ENCODE measurements around the gene EIF2S2. TPM values are rescaled to one million over a fixed set of nuclear protein-coding genes. Genes with fewer than 3 reads are reported as not detected.

EIF2S2 gene
- total and polyA plus RNA-seq, 9 donors = 38.1 to 62.3 (median 47.7) TPM

- DNase-seq = peak; percentile 93
- Histone ChIP-seq H3K4me3 (ENCODE audit: low read length) (no peak overlapping the region), H3K27me3 (ENCODE audit: control insufficient read depth, insufficient read depth, low read length) (no peaks in the 10 kb centered on the region), H3K27ac (ENCODE audit: low read length) (peak overlapping the region; percentile 7), H3K36me3 (ENCODE audit: control insufficient read depth, insufficient read depth, low read length) (peaks cover 32% of the 10 kb centered on the region), H3K9me3 (replicated peaks; ENCODE audit: control insufficient read depth, low read depth, low read length) (no peaks in the 10 kb centered on the region), H3K4me1 (ENCODE audit: control insufficient read depth, insufficient read depth, low read length) (peaks cover 24% of the 10 kb centered on the region)
- WGBS (ENCODE audit: insufficient coverage) = 37% methylated on average over 5 of the region's 7 CpGs
These were observed 42.5 kb downstream of the EIF2S2 start for GRCh38 chr20:34069341-34070078.

DNA sequence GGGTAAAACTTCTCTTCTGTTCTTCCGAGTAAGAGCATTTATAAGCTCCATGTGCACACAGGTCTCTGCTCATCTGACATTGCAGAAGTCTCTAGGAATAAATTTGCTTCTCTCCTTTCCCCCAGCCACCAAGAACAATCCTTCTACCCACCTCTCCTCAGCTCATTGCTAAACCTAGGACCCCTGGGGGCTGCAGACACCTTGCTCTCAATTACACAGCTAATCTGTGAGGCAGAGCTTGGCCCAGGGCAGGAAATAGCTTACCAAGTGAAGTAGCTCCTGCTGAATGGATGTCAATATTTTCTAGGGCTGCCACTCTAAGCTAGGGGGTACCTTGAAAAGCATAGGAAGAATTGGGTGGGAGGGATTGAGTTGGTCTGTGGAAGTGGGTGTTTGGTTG, 44.0 kb downstream of the EIF2S2 start:
- Histone ChIP-seq H3K4me3 (ENCODE audit: low read length) (no peak overlapping the region), H3K4me1 (ENCODE audit: control insufficient read depth, insufficient read depth, low read length) (peaks cover 14% of the 10 kb centered on the region), H3K9me3 (replicated peaks; ENCODE audit: control insufficient read depth, low read depth, low read length) (no peaks in the 10 kb centered on the region), H3K27me3 (ENCODE audit: control insufficient read depth, insufficient read depth, low read length) (no peaks in the 10 kb centered on the region), H3K36me3 (ENCODE audit: control insufficient read depth, insufficient read depth, low read length) (peaks cover 19% of the 10 kb centered on the region), H3K27ac (ENCODE audit: low read length) (no peak overlapping the region)
- 38% methylated on average over 1 of the region's 1 CpG for WGBS (ENCODE audit: insufficient coverage)
- no peak for DNase-seq

- DNase-seq = peak; percentile 78
- WGBS (ENCODE audit: insufficient coverage) = 67% methylated on average over 1 of the region's 3 CpGs
- peaks cover 14% of the 10 kb centered on the region for H3K4me1 ChIP-seq (ENCODE audit: control insufficient read depth, insufficient read depth, low read length)
These were observed 45.5 kb downstream of the EIF2S2 start for GRCh38 chr20:34066476-34067090.

DNA sequence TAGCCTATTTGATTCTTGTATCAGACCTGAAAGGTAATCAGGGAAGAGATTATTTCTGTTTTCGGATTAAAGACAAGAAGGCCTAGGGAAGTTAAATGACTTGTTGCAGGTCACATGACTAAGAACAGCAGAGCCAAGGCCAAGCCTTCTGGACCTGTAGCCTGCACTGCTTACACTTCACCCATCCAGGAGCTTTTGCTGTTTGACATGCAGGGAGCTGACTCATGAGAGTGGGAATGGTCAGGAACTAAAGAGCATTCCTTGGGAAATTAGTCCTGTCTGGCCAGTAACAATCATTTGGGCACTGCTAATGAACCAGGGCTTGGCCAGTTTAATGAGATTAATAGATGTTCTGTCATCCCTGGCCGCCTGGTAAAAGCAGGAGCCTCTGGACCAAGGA, 46.8 kb downstream of the EIF2S2 start:
- WGBS (ENCODE audit: insufficient coverage) = 80% methylated on average over 1 of the region's 2 CpGs
- H3K4me1 ChIP-seq (ENCODE audit: control insufficient read depth, insufficient read depth, low read length) = peaks cover 14% of the 10 kb centered on the region

More at GRCh38 chr20:34066476-34067090, 45.5 kb downstream of the EIF2S2 start:
- Histone ChIP-seq H3K4me3 (ENCODE audit: low read length) (no peak overlapping the region), H3K27ac (ENCODE audit: low read length) (no peak overlapping the region), H3K36me3 (ENCODE audit: control insufficient read depth, insufficient read depth, low read length) (peaks cover 12% of the 10 kb centered on the region), H3K27me3 (ENCODE audit: control insufficient read depth, insufficient read depth, low read length) (no peaks in the 10 kb centered on the region), H3K9me3 (replicated peaks; ENCODE audit: control insufficient read depth, low read depth, low read length) (no peaks in the 10 kb centered on the region)

GRCh38 chr20:34064286-34064685, 47.8 kb downstream of the EIF2S2 start:
- DNase-seq = no peak
- WGBS (ENCODE audit: insufficient coverage) = 100% methylated on average over 2 of the region's 3 CpGs
- H3K9me3 ChIP-seq (replicated peaks; ENCODE audit: control insufficient read depth, low read depth, low read length) = no peaks in the 10 kb centered on the region
- H3K4me1 ChIP-seq (ENCODE audit: control insufficient read depth, insufficient read depth, low read length) = peaks cover 9% of the 10 kb centered on the region
- peaks cover 11% of the 10 kb centered on the region for H3K36me3 ChIP-seq (ENCODE audit: control insufficient read depth, insufficient read depth, low read length)
- H3K4me3 ChIP-seq (ENCODE audit: low read length) = no peak overlapping the region
- H3K27ac ChIP-seq (ENCODE audit: low read length) = no peak overlapping the region
- no peaks in the 10 kb centered on the region for H3K27me3 ChIP-seq (ENCODE audit: control insufficient read depth, insufficient read depth, low read length)

More for the DNA sequence above, 46.8 kb downstream of the EIF2S2 start:
- H3K4me3 ChIP-seq (ENCODE audit: low read length) = no peak overlapping the region
- H3K27me3 ChIP-seq (ENCODE audit: control insufficient read depth, insufficient read depth, low read length) = no peaks in the 10 kb centered on the region
- no peaks in the 10 kb centered on the region for H3K9me3 ChIP-seq (replicated peaks; ENCODE audit: control insufficient read depth, low read depth, low read length)
- DNase-seq = no peak
- peaks cover 9% of the 10 kb centered on the region for H3K36me3 ChIP-seq (ENCODE audit: control insufficient read depth, insufficient read depth, low read length)
- H3K27ac ChIP-seq (ENCODE audit: low read length) = no peak overlapping the region

- H3K36me3 ChIP-seq (ENCODE audit: control insufficient read depth, insufficient read depth, low read length) = peaks cover 11% of the 10 kb centered on the region
- DNase-seq = no peak
- H3K27me3 ChIP-seq (ENCODE audit: control insufficient read depth, insufficient read depth, low read length) = no peaks in the 10 kb centered on the region
- no peaks in the 10 kb centered on the region for H3K9me3 ChIP-seq (replicated peaks; ENCODE audit: control insufficient read depth, low read depth, low read length)
- H3K4me1 ChIP-seq (ENCODE audit: control insufficient read depth, insufficient read depth, low read length) = peaks cover 7% of the 10 kb centered on the region
- 83% methylated on average over 3 of the region's 5 CpGs for WGBS (ENCODE audit: insufficient coverage)
- H3K4me3 ChIP-seq (ENCODE audit: low read length) = no peak overlapping the region
- no peak overlapping the region for H3K27ac ChIP-seq (ENCODE audit: low read length)
These were observed 49.2 kb downstream of the EIF2S2 start for GRCh38 chr20:34062570-34063482.

DNA sequence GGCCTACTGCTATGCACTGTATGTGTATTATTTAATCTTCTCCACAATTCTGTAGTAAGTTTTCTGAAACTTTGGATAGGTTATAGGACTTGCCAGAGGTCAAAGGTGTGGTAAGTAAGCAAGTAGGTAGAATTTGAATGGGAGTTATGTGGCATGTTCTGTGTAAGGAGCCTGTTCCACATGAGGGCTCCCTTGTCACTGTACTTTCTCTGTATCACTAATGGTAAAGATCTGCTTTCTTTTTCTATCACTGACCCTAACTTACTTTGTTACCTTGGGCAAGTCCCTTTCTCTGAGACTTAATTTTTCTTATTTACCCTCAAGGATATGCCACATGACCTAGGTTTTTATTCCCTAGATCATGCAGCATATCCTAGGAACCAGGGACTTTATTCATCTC, 50.3 kb downstream of the EIF2S2 start:
- DNase-seq = no peak
- no peaks in the 10 kb centered on the region for H3K27me3 ChIP-seq (ENCODE audit: control insufficient read depth, insufficient read depth, low read length)
- H3K4me1 ChIP-seq (ENCODE audit: control insufficient read depth, insufficient read depth, low read length) = peaks cover 7% of the 10 kb centered on the region
- no peak overlapping the region for H3K4me3 ChIP-seq (ENCODE audit: low read length)
- peaks cover 11% of the 10 kb centered on the region for H3K36me3 ChIP-seq (ENCODE audit: control insufficient read depth, insufficient read depth, low read length)
- no peak overlapping the region for H3K27ac ChIP-seq (ENCODE audit: low read length)
- H3K9me3 ChIP-seq (replicated peaks; ENCODE audit: control insufficient read depth, low read depth, low read length) = no peaks in the 10 kb centered on the region

- Histone ChIP-seq H3K27ac (ENCODE audit: low read length) (no peak overlapping the region), H3K4me3 (ENCODE audit: low read length) (no peak overlapping the region), H3K36me3 (ENCODE audit: control insufficient read depth, insufficient read depth, low read length) (peaks cover 11% of the 10 kb centered on the region), H3K27me3 (ENCODE audit: control insufficient read depth, insufficient read depth, low read length) (no peaks in the 10 kb centered on the region), H3K9me3 (replicated peaks; ENCODE audit: control insufficient read depth, low read depth, low read length) (no peaks in the 10 kb centered on the region), H3K4me1 (ENCODE audit: control insufficient read depth, insufficient read depth, low read length) (peaks cover 2% of the 10 kb centered on the region)
- no peak for DNase-seq
- no CpG with 5 or more reads among the region's 1 CpG for WGBS (ENCODE audit: insufficient coverage)
These were observed 51.1 kb downstream of the EIF2S2 start for GRCh38 chr20:34060970-34061369.

GRCh38 chr20:34058831-34059230, 53.2 kb downstream of the EIF2S2 start:
- WGBS (ENCODE audit: insufficient coverage) = 13% methylated on average over 1 of the region's 1 CpG
- no peaks in the 10 kb centered on the region for H3K9me3 ChIP-seq (replicated peaks; ENCODE audit: control insufficient read depth, low read depth, low read length)
- H3K27me3 ChIP-seq (ENCODE audit: control insufficient read depth, insufficient read depth, low read length) = no peaks in the 10 kb centered on the region
- peaks cover 2% of the 10 kb centered on the region for H3K36me3 ChIP-seq (ENCODE audit: control insufficient read depth, insufficient read depth, low read length)
- DNase-seq = no peak
- H3K4me1 ChIP-seq (ENCODE audit: control insufficient read depth, insufficient read depth, low read length) = peaks cover 3% of the 10 kb centered on the region
- H3K27ac ChIP-seq (ENCODE audit: low read length) = no peak overlapping the region
- no peak overlapping the region for H3K4me3 ChIP-seq (ENCODE audit: low read length)

- Histone ChIP-seq H3K36me3 (ENCODE audit: control insufficient read depth, insufficient read depth, low read length) (peaks cover 2% of the 10 kb centered on the region), H3K4me1 (ENCODE audit: control insufficient read depth, insufficient read depth, low read length) (peaks cover 10% of the 10 kb centered on the region), H3K27ac (ENCODE audit: low read length) (no peak overlapping the region), H3K9me3 (replicated peaks; ENCODE audit: control insufficient read depth, low read depth, low read length) (no peaks in the 10 kb centered on the region), H3K4me3 (ENCODE audit: low read length) (no peak overlapping the region), H3K27me3 (ENCODE audit: control insufficient read depth, insufficient read depth, low read length) (no peaks in the 10 kb centered on the region)
- no peak for DNase-seq
- WGBS (ENCODE audit: insufficient coverage) = no CpG with 5 or more reads among the region's 1 CpG
These were observed 56.8 kb downstream of the EIF2S2 start for GRCh38 chr20:34055290-34055689.
